DMS79 treated with DMSO at 0.1 percent for 48 hours (cell line): ENCODE data around the gene ADM5.

Source experiments
- DNase-seq: peaks from one replicate; lab custom pipeline; 2025; lab: John Stamatoyannopoulos, UW

The ADM5 gene

DNA sequence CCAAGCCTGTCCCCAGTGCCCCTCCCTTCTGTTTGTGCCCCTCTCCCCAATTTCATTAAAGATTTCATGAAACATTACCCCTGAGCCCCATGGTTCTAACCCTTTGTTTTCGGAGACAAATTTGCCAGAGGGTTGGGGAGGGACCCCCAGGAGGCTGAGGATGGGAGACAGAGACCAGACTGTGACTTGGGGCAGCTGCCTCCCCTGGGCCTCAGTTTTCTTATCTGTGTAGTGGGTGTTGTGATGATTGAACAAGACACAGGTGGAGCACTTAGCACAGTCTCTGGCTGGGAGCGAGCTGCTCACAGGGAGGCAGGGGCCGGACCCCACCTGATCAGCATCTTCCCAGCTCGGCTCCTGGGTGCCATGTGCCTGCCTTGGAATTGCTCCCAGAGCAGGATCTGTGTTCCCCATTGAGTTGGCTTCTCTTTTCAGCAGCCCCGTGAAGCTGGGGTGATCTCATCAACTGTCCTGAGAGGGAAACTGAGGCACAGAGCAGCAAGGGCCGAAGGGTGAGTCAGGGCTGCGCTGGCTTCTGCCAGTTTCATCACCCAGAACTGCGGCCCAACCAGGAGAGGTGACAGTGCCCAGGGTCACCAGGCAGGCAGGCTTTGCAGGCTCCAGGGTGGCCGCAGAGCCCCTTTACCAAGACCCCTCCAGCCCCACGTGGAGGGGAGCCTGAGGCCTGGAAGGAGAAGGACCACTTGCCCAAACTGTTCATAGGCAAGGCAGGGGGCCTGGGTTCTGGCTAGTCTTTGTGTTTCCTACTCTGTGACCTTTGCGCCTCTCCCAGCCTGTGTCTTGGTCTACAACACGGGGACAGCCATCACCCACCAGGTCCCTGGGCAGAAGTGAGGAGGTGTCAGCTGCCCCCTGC lies 30.6 kb upstream of the ADM5 start:
- no peak for DNase-seq

DNA sequence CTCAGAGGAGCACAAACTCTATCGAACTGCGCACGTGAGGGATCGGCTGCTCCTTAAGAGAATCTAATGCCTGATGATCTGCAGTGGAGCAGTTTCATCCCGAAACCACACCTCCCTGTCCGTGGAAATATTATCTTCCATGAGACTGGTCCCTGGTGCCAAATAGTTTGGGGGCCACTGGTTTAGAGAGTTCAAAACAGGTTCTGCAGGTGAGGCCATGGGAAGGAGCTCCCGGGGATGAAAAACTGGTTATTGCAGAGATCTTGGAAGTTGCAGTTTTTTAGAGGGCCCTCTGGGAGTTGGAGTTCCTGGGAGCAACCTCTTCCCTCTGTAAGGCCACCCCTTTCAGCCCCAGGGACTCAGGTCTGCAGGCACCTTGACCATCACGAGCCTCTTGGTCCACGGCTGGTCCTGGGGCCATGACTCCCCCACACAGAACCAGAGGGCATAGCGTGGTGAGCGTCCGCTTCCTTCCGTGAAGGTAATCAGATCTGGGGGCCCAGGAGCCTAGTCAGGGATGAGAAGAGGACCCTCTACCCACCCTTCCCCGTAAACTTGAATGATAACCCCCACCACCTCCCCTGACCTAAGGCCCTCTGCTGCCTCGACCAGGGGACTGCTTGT lies 28.9 kb upstream of the ADM5 start:
- no peak for DNase-seq

DNA sequence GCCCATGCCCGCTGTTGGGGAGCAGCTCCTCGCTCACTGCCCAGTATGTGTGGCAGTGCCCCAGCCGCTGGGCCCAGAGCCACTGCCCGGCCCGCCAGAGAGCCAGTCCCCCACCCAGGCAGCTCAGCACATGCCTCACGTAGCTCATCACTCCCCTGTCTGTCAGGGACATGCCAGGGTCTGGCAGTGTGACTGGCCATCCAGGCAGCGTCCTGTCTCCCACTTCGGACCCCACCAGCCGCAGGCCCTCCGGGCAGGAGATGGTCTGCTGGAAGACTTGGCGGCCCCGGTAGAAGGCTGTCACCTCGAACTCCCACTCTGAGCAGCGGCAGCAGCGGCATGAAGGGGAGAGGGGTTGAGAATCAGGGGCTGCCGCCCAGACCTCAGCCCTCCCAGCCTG lies 27.4 kb upstream of the ADM5 start:
- DNase-seq = no peak

DNA sequence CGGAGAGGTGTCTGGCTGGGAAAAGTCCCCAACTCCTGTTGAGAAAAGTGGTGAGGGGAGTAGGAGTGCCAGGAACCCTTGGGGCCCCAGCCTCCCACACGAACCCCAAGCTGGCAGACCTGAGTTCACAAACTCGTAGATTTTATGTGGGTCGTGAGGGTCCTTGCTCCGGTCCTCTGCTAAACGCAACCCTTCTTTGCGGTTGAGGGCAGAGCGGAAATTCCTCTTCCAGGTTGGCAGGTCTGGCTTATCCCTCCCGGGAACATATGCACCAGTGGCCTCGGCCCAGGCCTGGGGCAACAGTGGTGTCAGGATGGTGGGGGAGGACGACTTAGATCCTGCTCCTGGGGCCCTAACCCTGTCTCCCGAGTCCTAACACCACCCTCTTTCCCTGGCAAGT lies 26.2 kb upstream of the ADM5 start:
- no peak for DNase-seq

DNA sequence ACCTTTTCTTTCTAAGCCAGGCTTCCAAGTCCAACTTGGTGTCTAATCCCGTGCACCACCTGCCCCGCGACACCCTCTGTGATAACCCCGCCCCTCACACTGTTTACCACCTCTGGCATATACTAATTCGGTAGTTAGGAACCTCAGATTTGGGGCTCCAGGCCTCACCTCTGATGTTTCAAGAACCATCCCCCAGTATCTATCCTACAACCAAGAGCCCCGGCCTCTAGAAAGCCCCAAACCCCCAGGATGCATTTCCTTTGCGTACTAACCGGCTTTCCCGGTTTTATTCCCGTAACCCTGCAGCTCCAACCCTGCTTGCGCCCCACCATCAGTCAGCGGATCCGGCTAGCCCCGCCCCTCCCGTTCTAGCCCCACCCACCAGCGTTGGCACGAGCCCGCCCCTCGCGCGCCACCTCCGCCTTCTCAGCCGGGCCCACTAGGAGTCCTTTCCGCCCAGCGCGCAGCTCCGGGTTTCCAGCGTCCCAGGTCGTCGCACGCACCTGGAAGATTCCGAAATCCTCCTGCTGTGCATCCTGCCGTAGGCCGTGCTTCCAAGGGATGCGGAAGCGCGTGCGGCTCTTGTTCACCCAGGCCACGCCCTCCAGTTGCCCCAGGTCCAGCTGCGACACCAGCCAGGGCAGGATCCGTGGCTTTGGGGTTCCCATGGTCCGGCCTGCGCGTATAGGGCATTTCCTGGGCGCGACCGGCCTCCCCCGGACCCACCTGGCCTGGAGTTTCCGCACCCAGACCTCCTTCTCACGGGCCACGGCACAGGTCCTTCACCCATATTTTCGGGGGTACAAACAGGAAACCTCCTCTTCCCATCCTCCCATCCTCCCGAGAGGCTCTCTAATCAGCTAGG lies 25.0 kb upstream of the ADM5 start:
- peak; percentile 82 for DNase-seq

DNA sequence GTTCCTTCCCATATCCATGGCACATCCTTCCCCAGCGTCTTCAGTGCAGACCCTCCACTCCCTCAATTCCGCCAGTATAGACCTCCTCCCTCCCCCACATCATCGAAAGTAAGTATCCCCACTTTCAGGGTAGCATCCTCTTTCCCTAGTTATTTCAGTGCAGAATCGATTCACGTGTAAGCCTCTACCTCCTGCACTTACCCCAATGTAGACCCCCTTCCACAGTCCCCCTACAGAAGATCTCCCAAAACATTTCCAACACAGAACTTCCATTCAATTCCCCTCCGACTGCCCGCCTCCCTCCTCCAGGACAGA lies 24.4 kb upstream of the ADM5 start:
- DNase-seq = no peak

DNA sequence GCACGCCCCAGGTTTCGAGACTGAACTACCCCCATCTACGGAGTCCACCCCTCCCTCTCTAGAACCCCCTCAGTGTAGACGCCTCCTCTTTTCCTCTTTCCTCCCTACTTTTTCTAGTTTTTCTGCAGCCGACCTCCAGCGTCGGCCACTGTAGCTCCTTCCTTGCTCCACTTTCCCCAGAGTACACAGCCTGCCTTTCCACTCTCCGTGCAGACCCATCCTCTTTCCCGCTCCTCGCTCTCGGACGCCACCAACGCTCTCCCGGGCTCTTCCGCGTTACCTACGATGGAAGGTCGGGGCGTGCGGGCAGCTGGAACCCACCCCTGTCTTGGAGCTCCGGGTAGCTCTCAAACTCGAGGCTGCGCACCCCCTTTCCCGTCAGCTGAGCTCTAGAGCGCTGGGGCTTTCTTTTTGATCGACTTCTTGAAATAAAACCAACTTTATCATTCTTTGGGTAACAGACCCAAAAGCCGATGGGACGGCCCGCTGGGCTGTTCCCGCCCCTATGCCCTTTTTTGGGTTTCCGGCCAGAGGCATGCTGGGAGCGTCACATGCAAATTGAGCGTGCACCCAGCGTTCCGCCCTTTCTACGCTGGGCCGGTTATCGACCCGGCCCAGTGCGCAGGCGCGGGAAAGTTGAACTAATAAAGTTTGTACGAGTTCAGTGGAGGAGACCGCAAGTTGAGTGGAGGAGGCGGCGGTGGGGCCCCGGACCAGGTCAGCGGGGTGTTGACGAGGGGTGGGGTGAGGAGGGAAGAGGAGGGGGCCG lies 23.9 kb upstream of the ADM5 start, which contains the start of the genes BCL2L12 and IRF3:
Gene BCL2L12, plus strand, starts transcription at position 583 of the 769 bp plus-strand sequence. CDS start 760 bp downstream, outside the sequence.
Gene IRF3, minus strand, starts transcription at position 507 of the 769 bp plus-strand sequence. CDS start 1,019 bp downstream, outside the sequence.
- peak; percentile 89 for DNase-seq

DNA sequence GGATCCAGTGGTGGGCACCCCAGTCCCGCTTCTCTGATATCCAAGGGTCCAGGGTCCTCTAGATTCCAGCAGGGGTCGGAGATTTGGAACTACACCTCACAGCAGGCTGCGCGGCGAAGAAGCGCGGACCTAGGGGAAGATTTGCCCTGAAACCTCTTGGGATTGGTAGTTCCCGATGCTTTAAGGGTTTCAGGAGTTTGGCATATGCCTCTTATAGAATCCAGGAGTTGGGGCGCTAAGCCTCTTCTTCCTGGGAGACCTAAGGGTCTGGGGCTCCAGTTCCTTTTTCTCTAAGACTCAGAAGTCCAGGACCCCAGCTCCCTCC lies 23.3 kb upstream of the ADM5 start:
- no peak for DNase-seq

DNA sequence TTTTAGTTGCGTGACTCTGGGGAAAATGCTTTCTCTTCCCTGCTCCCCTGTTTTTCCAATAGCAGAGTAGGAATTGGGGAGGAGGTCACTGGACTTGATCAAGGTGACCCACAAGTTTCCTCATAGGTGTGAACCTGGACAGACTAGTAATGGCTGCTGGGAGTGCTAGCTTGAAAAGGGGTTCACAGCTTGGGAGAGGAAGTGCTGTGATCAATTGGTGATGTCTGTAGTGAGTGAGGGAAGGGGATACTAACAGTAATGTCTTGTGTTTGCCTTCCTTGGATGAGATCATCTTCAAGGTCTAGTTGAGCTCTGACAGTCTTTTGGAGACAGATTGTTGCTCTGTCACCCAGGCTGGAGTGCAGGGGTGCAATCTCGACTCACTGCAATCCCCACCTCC lies 21.9 kb upstream of the ADM5 start:
- DNase-seq = no peak

DNA sequence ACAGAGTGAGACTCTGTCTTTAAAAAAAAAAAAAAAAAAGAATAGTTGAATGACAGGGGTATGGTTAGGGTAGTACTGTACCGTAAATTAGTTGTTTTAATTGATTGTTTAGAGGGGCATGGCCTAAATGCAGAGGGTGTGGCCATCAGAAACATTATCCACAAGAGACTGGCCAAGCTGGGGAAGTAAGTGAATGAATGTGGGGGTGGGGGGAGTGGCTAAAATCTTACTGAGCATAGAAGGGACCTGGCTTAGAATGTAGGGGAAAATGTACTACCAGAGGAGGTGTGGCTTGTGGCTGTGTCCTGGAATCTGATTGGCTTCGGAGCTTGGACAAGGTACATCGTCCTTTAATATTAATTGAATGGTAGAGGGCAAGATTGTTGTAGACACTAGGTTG lies 19.9 kb upstream of the ADM5 start:
- no peak for DNase-seq

DNA sequence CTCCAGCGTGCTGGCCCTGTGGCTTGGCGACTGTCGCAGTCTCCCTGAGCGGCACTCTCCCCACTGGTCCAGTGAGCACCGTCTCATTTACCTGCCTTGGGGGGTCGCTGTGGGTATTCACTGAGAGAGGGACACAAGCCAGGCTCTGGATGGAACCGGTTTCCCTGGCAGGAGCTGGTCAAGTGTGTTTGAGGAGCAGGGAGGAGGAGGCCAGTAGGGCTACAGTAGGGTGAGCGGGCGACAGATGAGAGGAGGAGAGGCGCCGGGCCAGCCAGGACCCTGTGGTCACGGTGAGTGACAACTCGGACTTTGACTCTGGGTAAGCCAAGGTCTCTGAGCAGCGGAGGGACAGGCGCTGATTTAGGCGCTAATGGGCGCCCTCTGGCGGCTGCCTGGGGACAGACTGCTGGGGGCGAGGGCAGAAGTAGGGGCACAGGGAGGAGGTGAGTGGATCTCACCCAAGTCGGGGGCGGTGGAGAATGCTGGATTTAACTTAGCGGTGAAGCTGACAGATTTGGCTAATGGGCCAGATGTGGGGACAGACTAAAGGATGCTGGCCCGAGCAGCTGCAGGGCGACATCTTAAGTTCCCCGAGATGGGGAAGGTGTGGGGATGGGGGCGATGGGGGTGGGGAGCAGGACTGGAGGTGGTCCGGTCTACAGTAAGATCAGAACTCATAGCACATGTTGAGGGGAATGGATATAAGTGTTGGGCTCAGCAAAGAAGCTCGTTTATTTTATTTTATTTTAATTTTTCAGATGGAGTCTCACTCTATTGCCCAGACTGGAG lies 17.1 kb upstream of the ADM5 start:
- DNase-seq = peak; percentile 86

DNA sequence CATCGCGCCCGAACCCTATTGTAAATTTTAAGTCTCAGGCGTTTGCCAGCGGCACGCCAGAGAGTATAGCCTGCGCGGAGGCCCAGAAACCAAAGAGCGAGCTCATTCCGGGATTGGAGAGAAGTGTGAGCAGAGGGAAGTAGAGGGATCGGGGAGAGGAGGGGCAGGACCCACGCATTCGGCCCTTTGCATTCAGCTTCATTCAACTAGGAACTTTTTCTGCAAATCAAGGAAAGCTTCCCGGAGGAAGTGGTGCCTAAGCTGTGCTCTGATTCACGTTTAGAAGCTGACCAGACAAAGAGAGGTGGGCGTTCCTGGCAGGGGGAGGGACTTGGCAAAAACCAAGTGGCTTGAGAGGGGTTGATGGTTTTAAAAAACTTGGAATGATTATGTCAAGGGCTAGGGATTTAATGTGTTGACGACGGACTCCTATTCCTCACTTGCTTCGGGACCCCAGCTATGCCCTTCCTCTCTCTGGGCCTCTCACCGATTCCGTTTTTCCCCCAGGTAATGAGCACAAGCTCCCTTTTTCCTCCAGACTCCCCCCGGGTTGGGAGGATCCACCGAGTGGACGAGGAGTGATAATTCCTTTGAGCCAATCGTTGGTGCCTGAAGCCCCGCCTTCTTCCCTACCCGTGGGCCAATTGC lies 13.1 kb upstream of the ADM5 start:
- DNase-seq = peak; percentile 92

DNA sequence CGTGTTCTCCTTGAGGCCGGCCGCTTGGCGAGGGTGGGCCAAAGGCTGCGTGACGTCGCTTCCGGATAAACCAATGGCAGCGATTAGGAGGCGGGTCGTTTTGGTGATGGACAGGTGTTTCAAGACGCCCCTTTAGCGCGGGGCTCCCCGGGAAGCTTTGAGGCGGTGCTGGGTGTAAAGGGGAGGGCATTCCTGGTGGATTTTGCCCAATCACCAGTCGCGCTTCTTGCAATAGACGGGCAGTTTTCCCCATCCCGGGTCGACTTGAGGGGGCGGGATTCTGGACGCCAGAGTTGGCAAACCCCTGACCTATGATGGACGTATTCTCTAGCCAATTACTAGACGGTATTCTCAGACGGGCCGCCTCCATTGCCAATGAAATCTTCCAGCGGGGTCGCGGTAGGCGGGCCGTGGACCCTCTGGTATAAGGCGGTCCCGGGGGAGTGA lies 12.6 kb upstream of the ADM5 start:
- peak; percentile 100 for DNase-seq

DNA sequence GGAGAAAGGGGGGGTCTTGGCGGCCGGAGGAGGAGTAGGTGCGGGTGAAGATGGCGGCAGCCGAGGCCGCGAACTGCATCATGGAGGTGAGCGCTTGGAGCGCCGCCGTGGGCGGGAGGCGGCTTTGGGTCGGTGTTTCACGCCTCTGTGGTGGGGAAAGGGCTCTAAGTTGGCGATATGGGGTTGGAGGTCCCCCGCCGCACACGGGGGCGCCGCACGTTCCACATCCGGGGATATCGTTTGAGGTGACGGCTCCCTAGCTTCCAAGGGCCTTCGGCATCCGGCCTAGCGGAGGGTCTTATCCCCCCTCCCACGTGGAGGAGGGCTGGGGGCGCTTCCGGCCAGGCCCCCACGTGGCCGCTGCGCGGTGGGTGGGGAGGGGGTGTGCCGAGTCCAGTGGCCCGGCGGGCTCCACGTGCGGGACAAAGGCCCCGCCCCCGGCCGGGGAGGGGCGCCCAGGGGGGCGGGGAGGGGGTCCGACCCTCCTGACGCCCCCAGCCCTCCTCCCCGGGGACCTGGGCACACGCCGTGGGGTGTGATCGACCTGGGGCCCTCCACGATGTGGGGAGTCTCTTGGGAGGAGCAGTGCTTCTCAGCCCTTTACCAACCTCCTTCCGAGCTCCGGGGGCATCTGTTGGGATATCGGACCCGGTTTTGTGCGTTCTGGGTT lies 12.0 kb upstream of the ADM5 start, which contains the start of gene PRMT1:
Gene PRMT1, plus strand, starts transcription at position 41 of the 670 bp plus-strand sequence. Its CDS starts 10 bp downstream, at position 51.
- DNase-seq = no peak

DNA sequence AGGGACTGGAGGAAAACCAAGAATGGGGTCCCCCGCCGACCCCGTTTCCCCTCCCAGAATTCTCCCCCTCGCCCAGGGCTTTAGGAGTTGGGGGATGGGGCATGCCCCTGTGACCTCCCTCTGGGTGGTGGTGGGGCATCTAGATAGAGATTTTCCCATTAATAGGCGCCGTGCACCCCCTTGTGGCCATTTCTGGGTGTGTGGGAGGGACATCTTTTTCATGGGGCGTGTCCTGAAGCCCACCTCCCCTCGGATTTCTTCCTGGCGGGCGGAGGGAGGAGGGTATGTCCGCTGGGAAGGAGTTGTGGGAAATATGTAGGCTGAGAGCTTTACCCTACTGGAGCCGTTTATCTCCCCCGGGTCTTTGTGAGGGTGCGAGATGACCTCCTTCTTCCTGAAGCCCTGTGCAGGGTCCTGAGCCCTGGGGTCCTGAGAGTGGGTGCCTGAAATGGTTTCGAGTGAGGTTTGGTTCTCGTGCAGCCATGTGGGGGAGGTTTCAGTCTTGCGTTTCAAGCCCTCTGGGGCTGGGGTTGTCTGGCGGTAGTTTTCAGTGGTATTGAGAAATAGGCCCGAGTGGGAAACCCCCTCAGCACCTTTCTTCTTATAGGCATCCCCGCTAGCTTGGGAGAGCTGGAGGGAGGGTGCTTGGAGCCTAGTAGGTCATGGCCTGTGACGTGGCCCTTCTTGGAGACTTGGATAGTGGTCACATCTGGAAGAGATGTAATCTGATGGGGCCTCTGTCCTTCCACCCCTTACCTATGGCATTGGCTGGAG lies 11.3 kb upstream of the ADM5 start:
- DNase-seq = peak; percentile 42

DNA sequence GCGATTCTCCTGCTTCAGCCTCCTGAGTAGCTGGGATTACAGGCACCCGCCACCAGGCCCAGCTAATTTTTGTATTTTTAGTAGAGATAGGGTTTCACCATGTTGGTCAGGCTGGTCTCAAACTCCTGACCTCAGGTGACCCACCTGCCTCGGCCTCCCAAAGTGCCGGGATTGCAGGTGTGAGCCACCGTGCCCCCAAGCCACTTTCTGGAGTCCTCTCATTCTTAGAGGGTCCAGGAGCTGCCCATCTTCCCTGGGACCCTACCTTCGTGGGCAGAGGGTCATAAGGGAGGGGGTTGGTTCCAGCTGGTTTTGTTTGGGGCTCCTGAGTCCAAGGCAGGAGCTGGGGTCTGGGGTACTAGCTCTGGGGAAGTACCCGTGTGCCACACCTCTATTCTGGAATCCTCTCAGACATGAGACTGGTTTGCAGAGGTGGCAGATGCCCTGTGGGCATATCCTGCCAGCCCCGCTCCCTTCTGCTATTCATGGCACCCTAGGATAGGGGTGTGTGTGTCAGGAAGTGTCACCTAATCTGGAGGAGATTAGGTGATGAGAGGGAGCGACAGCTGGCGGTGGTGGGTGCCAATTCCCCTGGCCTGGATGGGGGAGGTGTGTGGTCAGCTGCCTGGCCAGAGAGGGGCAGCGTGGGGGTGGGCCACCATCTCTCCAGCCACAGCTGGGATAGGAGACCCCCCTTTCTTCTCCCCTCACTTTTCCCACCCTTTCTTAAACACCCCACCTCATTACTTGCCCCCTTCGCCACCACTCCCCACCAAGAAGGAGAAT lies 10.2 kb upstream of the ADM5 start:
- no peak for DNase-seq

DNA sequence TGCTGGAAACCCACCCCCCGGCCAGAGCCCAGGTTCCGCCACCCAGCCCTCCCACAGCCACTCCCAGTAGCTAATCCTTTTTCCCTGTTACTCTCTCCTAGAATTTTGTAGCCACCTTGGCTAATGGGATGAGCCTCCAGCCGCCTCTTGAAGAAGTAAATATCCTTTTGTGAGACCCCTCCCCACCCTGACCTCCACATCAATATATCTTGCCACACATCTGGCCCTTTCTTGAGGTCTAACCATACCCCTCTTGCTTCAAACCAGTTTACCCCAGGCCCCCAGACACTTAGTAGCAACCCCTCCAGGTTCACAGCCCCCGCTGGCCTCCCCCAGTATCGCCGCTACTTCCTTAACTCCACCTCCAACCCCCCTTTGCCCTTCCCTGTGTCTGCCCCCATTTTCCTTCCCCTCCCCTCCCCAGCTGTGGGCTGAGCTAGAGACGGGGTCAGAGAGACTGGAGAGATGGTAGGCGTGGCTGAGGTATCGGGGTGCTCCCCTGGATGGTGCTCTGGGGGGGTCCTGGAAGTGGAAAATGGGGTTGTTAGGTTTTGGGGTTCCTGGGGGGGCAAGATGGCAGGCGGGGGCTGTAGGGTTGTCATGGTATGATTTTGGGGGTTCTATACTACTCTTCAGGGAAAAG lies 9.5 kb upstream of the ADM5 start:
- DNase-seq = no peak
